Measurements from ENCODE around the gene MYO19.
"Not testable (repeated sequence)": the region's sequence is repeated elsewhere in the genome, so short reads cannot be mapped to it uniquely, and the experiment has no call there.

GRCh38 chr17:36449997-36450396, 84.7 kb downstream of the MYO19 start:
- TF ChIP-seq, protein P1, sequence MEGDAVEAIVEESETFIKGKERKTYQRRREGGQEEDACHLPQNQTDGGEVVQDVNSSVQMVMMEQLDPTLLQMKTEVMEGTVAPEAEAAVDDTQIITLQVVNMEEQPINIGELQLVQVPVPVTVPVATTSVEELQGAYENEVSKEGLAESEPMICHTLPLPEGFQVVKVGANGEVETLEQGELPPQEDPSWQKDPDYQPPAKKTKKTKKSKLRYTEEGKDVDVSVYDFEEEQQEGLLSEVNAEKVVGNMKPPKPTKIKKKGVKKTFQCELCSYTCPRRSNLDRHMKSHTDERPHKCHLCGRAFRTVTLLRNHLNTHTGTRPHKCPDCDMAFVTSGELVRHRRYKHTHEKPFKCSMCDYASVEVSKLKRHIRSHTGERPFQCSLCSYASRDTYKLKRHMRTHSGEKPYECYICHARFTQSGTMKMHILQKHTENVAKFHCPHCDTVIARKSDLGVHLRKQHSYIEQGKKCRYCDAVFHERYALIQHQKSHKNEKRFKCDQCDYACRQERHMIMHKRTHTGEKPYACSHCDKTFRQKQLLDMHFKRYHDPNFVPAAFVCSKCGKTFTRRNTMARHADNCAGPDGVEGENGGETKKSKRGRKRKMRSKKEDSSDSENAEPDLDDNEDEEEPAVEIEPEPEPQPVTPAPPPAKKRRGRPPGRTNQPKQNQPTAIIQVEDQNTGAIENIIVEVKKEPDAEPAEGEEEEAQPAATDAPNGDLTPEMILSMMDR (IDR thresholded peaks at IDR 0.05): peak in 3 of 7 experiments; percentile 27 to 31 (median 28)
- TF ChIP-seq POLR2A (IDR thresholded peaks at IDR 0.05): not testable (repeated sequence)
